HepG2 (cell line): ENCODE measurements around the gene EGLN2. TPM values are rescaled to one million over a fixed set of nuclear protein-coding genes. Genes with fewer than 3 reads are reported as not detected.

Source experiments
- ADNP ChIP-seq: sonication (generic); formaldehyde crosslinking; IDR thresholded peaks from 2 replicates; pipeline ENCODE4 v1.4.0; 2020; ENCODE audit warnings: missing genetic modification reagents
- CEBPG ChIP-seq: IDR thresholded peaks from 2 replicates; pipeline ENCODE4 v1.6.1; 2016
- ELF4 ChIP-seq: sonication (generic); formaldehyde crosslinking; IDR thresholded peaks from 2 replicates; pipeline ENCODE4 v1.5.0; 2020; ENCODE audit warnings: missing genetic modification reagents, mild to moderate bottlenecking, moderate library complexity, borderline replicate concordance
- GABPA ChIP-seq, 2 experiments: IDR thresholded peaks; 2 replicates each; pipeline ENCODE4 v1.6.1; 2011 to 2016; ENCODE audit warnings: low read depth in 2 of 2, low read length in 1 of 2, missing biosample characterization in 1 of 2, missing genetic modification characterization in 1 of 2
- HES4 ChIP-seq: sonication (generic); formaldehyde crosslinking; IDR thresholded peaks from 2 replicates; pipeline ENCODE4 v1.9.0; 2021; ENCODE audit warnings: mild to moderate bottlenecking, missing genetic modification reagents, borderline replicate concordance
- ISL2 ChIP-seq: sonication (generic); formaldehyde crosslinking; IDR thresholded peaks from 2 replicates; pipeline ENCODE4 v1.5.0; 2020; ENCODE audit warnings: missing genetic modification reagents
- KDM2A ChIP-seq: sonication (generic); formaldehyde crosslinking; IDR thresholded peaks from 2 replicates; pipeline ENCODE4 v1.4.0; 2020; ENCODE audit warnings: low read depth, missing genetic modification reagents, borderline replicate concordance
- MYNN ChIP-seq: sonication (generic); formaldehyde crosslinking; IDR thresholded peaks from 2 replicates; pipeline ENCODE4 v1.4.0; 2020; ENCODE audit warnings: mild to moderate bottlenecking, low read depth, missing genetic modification reagents
- NFYB ChIP-seq: sonication (generic); formaldehyde crosslinking; IDR thresholded peaks from 2 replicates; pipeline ENCODE4 v1.4.0; 2020; ENCODE audit warnings: missing genetic modification reagents
- SP5 ChIP-seq: IDR thresholded peaks from 2 replicates; pipeline ENCODE4 v1.6.1; 2016; ENCODE audit warnings: low read depth, borderline replicate concordance
- SRSF1 ChIP-seq: fragments of 200-400 bp; formaldehyde crosslinking; optimal IDR thresholded peaks from 2 replicates; pipeline ENCODE3; 2017; ENCODE audit warnings: mild to moderate bottlenecking, low read depth, low read length, moderate library complexity
- TGIF2 ChIP-seq: IDR thresholded peaks from 2 replicates; pipeline ENCODE4 v1.6.1; 2016; ENCODE audit warnings: control low read depth, missing compliant biosample characterization
- UBTF ChIP-seq: sonication (generic); formaldehyde crosslinking; IDR thresholded peaks from 2 replicates; pipeline ENCODE4 v1.4.0; 2020; ENCODE audit warnings: mild to moderate bottlenecking, missing genetic modification reagents
- ZC3H4 ChIP-seq: sonication (generic); formaldehyde crosslinking; IDR thresholded peaks from 2 replicates; pipeline ENCODE4 v1.4.0; 2020; ENCODE audit warnings: missing genetic modification reagents, borderline replicate concordance
- ZFP36 ChIP-seq: fragments of 150-350 bp; IDR thresholded peaks from 2 replicates; pipeline ENCODE4 v1.6.1; 2018; ENCODE audit warnings: borderline replicate concordance, low read length, low read depth; ENCODE audit not compliant: partially characterized antibody
- ZFP36L2 ChIP-seq: sonication (generic); formaldehyde crosslinking; IDR thresholded peaks from 2 replicates; pipeline ENCODE4 v1.4.0; 2020; ENCODE audit warnings: missing genetic modification reagents
- ZKSCAN1 ChIP-seq: fragments of 150-350 bp; IDR thresholded peaks from 2 replicates; pipeline ENCODE4 v1.6.1; 2014; ENCODE audit warnings: low read length
- ZNF160 ChIP-seq: sonication (generic); formaldehyde crosslinking; IDR thresholded peaks from 2 replicates; pipeline ENCODE4 v1.8.0; 2022; ENCODE audit warnings: mild to moderate bottlenecking, inconsistent platforms, missing genetic modification reagents
- ZNF256 ChIP-seq: sonication (generic); formaldehyde crosslinking; conservative IDR thresholded peaks from 2 replicates; pipeline ENCODE4 v1.4.0; 2020; ENCODE audit warnings: missing genetic modification reagents
- ZNF569 ChIP-seq: sonication (generic); formaldehyde crosslinking; IDR thresholded peaks from 2 replicates; pipeline ENCODE4 v1.5.0; 2020; ENCODE audit warnings: mild to moderate bottlenecking, missing genetic modification reagents, moderate library complexity, borderline replicate concordance
- ZNF691 ChIP-seq: sonication (generic); formaldehyde crosslinking; IDR thresholded peaks from 2 replicates; pipeline ENCODE4 v1.4.0; 2020; ENCODE audit warnings: missing genetic modification reagents, low read depth, mild to moderate bottlenecking, borderline replicate concordance
- polyA plus RNA-seq, 8 experiments: library from polyadenylated mRNA; depleted of rRNA in 3 of 8; stranded (reverse) in 7 of 8; unstranded in 1 of 8; fragments of >200 nt; fragmentation: Illumina TruSeq in 4 of 8; extraction: Trizol in 4 of 8; gene quantifications; 2 replicates each; pipeline versions ENCODE4 v1.2.1 to v1.2.3, GENCODE V29; 2011 to 2016; ENCODE audit warnings: low read depth in 4 of 8, missing spikeins in 1 of 8, mixed read lengths in 1 of 8; ENCODE audit not compliant: insufficient read depth in 1 of 8
- total RNA-seq, 5 experiments: library from RNA; depleted of rRNA; stranded (reverse); fragments of >200 nt; fragmentation: Illumina TruSeq; extraction: Trizol; gene quantifications; 2 replicates each; pipeline ENCODE4 v1.2.3, GENCODE V29; 2016; ENCODE audit warnings: low read depth in 1 of 5
- TF ChIP-seq, protein P1 (sequence below): IDR thresholded peaks from 2 replicates; pipeline ENCODE4 v1.6.1; 2016; ENCODE audit warnings: missing compliant biosample characterization, missing genetic modification reagents, borderline replicate concordance
- TF ChIP-seq, protein P2 (sequence below): sonication (generic); formaldehyde crosslinking; IDR thresholded peaks from 2 replicates; pipeline ENCODE4 v1.9.0; 2021; ENCODE audit warnings: missing genetic modification reagents, borderline replicate concordance

The EGLN2 gene
- total and polyA plus RNA-seq, 2 of the 13 experiments (the other 11 are each of a cell fraction or from before 2014, with no cell fraction given) = 16.5 to 40.8 TPM

GRCh38 chr19:40799558-40800338 lies 757 bp downstream of the EGLN2 start (continued):
- TF ChIP-seq MYNN (CRISPR knock-in tag) (no peak), ZKSCAN1 (no peak), GABPA (IDR thresholded peaks at IDR 0.05; ENCODE audit: low read depth, low read length) (peak; percentile 31), GABPA (CRISPR knock-in tag; IDR thresholded peaks at IDR 0.05; ENCODE audit: low read depth) (no peak), ADNP (no peak), NFYB (CRISPR knock-in tag) (no peak), ZNF569 (CRISPR knock-in tag) (no peak), ELF4 (CRISPR knock-in tag) (no peak), SRSF1 (no peak), ZFP36 (no peak), SP5 (CRISPR knock-in tag) (no peak), HES4 (0 out of 2 replicates have a peak, but pooled peaks have one; percentile 12), ISL2 (CRISPR knock-in tag) (no peak), ZNF691 (CRISPR knock-in tag) (no peak), ZNF160 (CRISPR knock-in tag) (peak; percentile 61; the same call in 1 of the 2 replicates), TGIF2 (CRISPR knock-in tag) (no peak), CEBPG (CRISPR knock-in tag) (no peak), KDM2A (CRISPR knock-in tag) (peak; percentile 15; the same call in 1 of the 2 replicates), UBTF (CRISPR knock-in tag) (peak; percentile 20; the same call in 1 of the 2 replicates), ZFP36L2 (no peak), ZNF256 (CRISPR knock-in tag) (no peak), ZC3H4 (CRISPR knock-in tag) (no peak)
- TF ChIP-seq, protein P1, sequence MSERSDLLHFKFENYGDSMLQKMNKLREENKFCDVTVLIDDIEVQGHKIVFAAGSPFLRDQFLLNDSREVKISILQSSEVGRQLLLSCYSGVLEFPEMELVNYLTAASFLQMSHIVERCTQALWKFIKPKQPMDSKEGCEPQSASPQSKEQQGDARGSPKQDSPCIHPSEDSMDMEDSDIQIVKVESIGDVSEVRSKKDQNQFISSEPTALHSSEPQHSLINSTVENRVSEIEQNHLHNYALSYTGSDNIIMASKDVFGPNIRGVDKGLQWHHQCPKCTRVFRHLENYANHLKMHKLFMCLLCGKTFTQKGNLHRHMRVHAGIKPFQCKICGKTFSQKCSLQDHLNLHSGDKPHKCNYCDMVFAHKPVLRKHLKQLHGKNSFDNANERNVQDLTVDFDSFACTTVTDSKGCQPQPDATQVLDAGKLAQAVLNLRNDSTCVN (CRISPR knock-in tag) = no peak
- TF ChIP-seq, protein P2, sequence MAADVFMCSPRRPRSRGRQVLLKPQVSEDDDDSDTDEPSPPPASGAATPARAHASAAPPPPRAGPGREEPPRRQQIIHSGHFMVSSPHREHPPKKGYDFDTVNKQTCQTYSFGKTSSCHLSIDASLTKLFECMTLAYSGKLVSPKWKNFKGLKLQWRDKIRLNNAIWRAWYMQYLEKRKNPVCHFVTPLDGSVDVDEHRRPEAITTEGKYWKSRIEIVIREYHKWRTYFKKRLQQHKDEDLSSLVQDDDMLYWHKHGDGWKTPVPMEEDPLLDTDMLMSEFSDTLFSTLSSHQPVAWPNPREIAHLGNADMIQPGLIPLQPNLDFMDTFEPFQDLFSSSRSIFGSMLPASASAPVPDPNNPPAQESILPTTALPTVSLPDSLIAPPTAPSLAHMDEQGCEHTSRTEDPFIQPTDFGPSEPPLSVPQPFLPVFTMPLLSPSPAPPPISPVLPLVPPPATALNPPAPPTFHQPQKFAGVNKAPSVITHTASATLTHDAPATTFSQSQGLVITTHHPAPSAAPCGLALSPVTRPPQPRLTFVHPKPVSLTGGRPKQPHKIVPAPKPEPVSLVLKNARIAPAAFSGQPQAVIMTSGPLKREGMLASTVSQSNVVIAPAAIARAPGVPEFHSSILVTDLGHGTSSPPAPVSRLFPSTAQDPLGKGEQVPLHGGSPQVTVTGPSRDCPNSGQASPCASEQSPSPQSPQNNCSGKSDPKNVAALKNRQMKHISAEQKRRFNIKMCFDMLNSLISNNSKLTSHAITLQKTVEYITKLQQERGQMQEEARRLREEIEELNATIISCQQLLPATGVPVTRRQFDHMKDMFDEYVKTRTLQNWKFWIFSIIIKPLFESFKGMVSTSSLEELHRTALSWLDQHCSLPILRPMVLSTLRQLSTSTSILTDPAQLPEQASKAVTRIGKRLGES = no peak
